Nucleus accumbens (tissue), 56 donors: ENCODE data around the gene SETD4.

Source experiments
- DNase-seq, 56 donors: peaks; one replicate each; lab custom pipeline; 2025; lab: John Stamatoyannopoulos, UW

SETD4 gene

DNA sequence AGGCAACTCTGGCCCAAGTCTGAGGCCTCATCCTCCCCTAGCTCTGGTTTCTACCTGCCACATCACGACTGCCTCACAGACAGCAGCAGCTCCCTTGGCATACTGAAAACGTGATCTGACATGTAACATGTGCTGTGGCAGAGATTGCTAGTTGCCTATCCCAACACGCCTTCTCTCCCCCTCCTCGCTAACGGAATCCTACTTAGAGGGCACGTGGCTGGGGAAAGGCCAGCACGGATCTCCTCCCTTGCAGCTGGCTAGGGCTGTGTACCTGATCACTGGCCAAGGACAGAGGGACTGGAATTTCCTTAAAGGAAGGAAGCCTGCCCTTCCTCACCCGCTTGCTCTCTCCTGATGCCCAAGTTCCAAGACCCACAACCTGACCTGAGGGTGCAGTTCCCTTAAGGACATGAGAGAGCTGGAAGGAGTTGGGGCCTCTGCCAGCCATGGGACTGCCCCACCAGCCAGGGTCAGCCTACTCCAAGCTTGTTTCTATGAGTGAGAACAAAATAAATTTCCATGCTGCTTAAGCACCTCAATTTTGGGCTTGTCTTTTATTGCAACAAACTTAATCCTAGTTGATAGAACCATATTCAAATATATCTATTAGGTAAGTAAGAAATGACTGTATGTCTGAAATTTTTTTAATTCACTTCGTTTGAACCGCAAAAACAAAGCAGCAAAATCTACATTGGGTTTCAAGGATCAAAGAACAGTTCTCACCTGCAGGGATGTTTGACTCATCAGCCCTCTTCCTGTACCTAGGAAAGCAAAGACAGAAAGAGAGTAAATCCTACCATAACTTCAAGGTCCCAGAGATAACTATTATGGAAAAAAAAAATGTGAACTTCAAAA lies 7.2 kb downstream of the SETD4 start:
- DNase-seq, result no peak

DNA sequence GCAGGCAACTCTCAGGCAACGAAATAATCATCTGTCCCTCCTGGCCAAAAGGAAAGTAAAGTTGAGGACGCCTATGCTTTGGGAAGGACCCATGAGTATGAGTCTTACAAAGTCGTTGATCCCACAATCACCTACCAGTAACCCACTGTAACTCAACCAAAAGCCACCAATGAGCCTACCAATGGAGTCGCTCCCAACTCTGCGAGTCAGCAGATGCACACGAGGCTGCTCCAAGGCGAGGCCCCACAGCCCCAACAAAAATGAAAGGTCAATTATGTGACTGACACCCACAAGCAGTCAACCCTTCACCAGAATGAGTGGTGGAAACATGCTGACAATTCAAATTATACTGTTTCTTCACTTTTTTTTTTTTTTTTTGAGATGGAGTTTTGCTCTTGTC lies 12.0 kb downstream of the SETD4 start:
- no peak for DNase-seq

DNA sequence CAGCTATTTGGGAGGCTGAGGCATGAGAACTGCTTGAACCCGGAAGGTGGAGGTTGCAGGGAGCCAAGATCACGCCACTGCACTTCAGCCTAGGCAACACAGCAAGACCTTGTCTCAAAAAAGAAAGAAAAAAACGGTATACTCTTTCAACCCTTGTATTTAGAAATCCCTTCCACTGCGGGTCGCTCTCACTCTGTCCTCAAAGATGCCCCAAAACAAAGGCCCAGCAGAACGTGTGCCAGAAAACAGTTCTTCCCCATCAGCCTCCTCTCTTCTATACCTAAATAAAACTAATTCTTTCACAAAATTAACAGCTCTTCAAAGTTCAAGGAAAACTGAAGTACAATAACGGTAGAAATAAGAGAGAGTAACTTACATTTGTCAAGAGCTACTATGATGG lies 13.2 kb downstream of the SETD4 start:
- peak in 1 of 56 donors; percentile 4 for DNase-seq

GRCh38 chr21:36045993-36046392 lies 14.3 kb downstream of the SETD4 start:
- no peak for DNase-seq

DNA sequence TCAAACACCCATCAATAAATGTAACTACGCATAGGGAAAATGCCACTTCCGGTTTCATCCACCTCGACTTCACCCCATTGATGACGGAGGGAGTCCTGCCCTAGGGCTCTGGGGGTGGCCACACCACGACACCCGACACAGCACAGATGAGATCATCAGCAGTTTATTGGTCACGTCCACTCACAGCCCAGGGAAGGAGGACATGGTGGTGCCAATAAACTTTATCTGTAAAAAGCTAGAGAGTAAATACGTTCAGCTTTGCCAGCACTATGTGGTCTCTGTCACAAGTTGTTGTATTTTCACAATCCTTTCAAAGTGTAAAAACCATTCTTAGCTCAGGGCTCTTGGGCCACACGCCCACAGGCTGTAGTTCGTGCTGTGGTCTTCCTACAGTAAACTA lies 16.3 kb downstream of the SETD4 start:
- DNase-seq, result no peak

GRCh38 chr21:36041910-36042309 lies 18.4 kb downstream of the SETD4 start:
- DNase-seq, result no peak

GRCh38 chr21:36040389-36040788 lies 19.9 kb downstream of the SETD4 start:
- DNase-seq, result no peak

DNA sequence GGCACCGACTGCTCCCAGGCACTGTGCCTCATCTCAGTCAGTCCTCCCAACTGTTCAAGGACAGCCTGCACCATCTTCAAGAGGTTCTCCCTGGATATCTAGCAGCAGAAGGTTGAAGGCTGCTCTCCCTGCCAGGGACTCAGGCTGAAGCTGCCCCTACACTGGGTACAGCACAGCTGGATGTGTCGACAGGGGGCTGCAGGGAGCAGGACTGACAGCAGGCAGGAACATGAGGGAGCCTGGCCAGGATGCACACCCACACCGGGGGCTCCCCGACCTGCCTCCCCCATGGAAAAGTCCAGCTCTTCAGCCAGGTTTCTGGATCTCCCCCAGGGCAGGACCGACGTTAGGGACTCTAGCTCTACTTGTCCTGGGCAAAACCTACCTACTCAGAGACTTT lies 20.5 kb downstream of the SETD4 start:
- DNase-seq, result no peak

GRCh38 chr21:36038701-36039497 lies 21.4 kb downstream of the SETD4 start:
- peak in 9 of 56 donors; percentile 1 to 23 (median 6) for DNase-seq

DNA sequence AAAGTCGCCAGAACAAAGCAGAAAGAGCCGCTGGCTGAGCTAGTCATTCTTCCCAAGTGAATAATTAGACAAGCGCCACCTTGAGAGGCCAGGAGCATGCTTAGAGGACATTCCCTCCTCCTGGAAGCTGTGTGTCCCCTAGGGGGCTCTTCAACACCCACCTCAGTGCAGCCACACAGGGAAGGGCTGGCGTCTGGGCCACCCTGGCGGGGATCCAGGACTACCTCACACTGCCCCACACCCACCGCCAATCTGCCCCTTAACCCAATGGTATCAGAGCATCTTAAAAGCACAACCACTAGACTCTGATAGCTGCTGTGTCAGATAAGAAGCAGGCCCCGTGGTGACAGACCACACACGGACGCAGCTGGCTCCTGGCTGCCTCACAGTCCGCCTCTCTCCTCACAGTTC lies 24.9 kb downstream of the SETD4 start:
- DNase-seq, result no peak

DNA sequence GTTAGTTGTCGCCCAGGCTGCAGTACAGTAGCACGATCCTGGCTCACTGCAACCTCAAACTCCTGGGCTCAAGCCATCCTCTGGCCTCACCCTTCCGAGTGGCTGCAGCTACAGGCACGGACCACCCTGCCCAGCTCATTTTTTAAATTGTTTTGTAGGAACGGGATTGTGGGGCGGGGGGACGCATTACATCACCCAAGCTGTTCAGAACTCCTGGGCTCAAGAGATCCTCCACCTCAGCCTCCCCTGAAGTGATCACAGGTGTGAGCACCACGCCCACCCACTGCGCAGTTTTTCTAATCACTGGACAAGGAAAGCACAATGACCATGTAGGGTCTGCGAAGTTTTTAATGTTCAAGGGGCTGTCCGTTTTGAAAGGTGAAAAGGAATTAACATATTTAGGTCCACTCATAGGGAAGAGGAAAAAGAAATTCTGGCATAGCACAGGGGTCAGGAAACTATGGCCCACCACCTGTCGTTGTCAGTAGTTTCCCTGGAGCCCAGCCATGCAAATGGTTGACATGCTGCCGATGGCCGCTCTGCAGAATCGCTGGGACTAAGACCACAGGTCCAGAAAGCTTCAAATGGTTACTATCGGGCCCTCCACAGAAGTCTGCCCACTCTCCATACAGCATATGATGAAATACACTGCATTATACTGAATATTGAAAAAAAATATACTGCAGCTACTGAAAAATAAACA lies 26.0 kb downstream of the SETD4 start:
- no peak for DNase-seq

- DNase-seq, result no peak
Measured at GRCh38 chr21:36032647-36033406, 27.5 kb downstream of the SETD4 start.

- DNase-seq, result no peak
Measured at GRCh38 chr21:36030581-36031189, 29.6 kb downstream of the SETD4 start.

GRCh38 chr21:36029309-36029708 lies 31.0 kb downstream of the SETD4 start:
- no peak for DNase-seq

DNA sequence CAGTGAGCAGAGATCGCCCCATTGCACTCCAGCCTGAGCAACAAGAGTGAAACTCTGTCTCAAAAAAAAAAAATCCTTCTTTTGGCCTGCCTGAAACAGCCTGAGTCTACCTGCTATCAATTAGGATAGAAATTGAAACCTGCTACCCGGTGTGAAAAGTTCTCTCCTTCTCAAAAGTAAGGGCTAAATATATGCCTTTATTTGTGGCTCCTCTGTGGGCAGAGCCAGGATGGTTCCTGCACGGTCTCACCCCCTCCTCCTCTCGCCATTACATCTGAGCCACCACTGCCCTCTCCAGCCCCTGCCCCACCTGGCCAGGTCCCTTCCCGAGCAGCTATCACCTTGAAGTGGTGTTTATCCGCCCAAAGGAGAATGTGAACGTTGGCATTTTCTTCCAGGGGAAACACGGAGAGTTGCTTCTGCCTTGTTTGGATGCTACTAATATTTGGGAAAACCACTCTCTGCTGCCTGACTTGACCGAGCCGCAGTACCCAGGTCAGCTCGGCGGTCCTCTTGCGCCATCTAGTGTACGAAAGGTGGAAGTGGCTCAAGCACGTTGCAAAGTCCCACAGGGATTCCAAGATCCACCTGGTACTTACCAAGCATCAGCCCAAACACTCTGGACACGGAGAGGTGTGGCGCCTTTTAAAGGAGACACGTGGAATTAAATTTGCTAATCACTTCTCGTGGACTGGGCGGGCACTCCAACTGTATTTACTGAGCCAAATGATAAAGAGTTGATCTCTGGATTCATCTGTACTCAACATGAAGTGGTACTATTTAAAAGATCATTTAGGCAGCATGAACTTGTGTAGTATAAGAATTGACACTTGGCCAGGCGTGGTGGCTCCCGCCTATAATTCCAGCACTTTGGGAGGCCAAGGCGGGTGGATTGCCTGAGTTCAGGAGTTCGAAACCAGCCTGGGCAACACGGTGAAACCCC lies 31.9 kb downstream of the SETD4 start:
- DNase-seq, result peak in 51 of 56 donors; percentile 11 to 84 (median 53)

DNA sequence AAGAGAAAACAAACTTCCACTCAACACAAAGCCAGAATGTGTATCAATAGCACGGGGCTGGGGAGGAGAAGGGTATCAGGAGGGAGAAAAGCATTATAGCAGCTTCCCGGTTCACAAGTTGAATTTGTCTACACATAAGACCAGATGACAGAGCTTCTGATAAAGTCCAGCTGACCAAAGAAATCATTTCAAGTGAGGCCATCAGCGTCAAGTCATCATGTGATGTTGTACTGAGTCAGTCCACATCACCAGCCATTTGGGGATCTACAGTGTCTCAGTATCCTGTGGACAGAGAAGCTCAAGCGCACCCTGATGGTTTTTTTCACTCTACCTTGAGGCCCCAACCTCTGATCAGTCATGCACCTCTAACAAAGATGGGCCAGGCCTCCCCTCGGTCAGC lies 33.0 kb downstream of the SETD4 start:
- no peak for DNase-seq

DNA sequence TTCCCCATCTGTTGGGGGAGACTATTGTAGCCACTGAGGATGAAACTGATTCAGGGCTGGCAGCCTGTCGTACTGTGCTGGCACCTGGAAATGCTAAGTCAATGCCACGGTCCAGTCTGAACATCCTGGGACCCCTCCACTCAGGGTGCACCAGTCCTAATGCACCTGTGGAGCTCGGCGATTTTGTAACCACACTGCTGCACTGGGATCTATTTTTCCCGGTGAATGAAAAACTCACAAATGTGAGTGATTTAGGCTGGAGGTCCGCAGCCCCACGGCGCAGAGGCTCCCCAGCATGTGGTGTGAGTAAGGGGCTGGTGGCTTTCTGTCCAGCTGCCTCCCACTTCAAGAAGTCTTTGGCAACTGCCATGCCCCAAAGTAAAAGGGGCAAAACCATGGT lies 35.5 kb downstream of the SETD4 start:
- DNase-seq, result no peak

GRCh38 chr21:36023092-36023480 lies 37.2 kb downstream of the SETD4 start:
- no peak for DNase-seq
